ENCODE data around the gene IFT20.

- no peak for TF ChIP-seq CTCF (optimal IDR thresholded peaks at IDR 0.05 in 1 of 3, IDR thresholded peaks at IDR 0.05 in 1 of 3, conservative IDR thresholded peaks at IDR 0.05 in 1 of 3; ENCODE audit: extremely low read depth in 1 of 3, insufficient read depth in 2 of 3, low read length in 3 of 3)
- no peak for TF ChIP-seq EZH2 (IDR thresholded peaks at IDR 0.05; ENCODE audit: low read length)
Observed at GRCh38 chr17:28280826-28281225, 54.4 kb downstream of the IFT20 start.

Data from keratinocyte (primary cell).